GM20000 (cell line): ENCODE data around the gene TBC1D13.

Experiments used
- DNase-seq: peaks from one replicate; pipeline ENCODE4 v3.0.0; 2012; ENCODE audit warnings: low spot score
- CTCF ChIP-seq: IDR thresholded peaks from 2 replicates; pipeline ENCODE4 v1.5.1; 2012; ENCODE audit warnings: mild to moderate bottlenecking, control low read depth; ENCODE audit errors: extremely low read depth, missing control alignments

The TBC1D13 gene

GRCh38 chr9:128802482-128802881 lies 15.4 kb downstream of the TBC1D13 start:
- no peak for TF ChIP-seq CTCF
- no peak for DNase-seq

- DNase-seq, result no peak
- TF ChIP-seq CTCF, result no peak
These were observed 18.6 kb downstream of the TBC1D13 start for GRCh38 chr9:128805661-128806060.

GRCh38 chr9:128807827-128808226 lies 20.8 kb downstream of the TBC1D13 start:
- no peak for DNase-seq
- no peak for TF ChIP-seq CTCF

GRCh38 chr9:128808543-128808942 lies 21.5 kb downstream of the TBC1D13 start:
- TF ChIP-seq CTCF, result no peak
- no peak for DNase-seq

- no peak for TF ChIP-seq CTCF
- DNase-seq, result no peak
These were observed 22.1 kb downstream of the TBC1D13 start for GRCh38 chr9:128809036-128809599.

- no peak for TF ChIP-seq CTCF
- DNase-seq, result no peak
These were observed 22.8 kb downstream of the TBC1D13 start for GRCh38 chr9:128809831-128810230.

- TF ChIP-seq CTCF, result no peak
- no peak for DNase-seq
These were observed 23.8 kb downstream of the TBC1D13 start for GRCh38 chr9:128810873-128811272.
